H1 (cell line): ENCODE results near the gene GCAT. TPM values are rescaled to one million over a fixed set of nuclear protein-coding genes. Genes with fewer than 3 reads are reported as not detected.

Source experiments
- BRCA1 ChIP-seq: IDR thresholded peaks from 2 replicates; pipeline ENCODE4 v1.6.1; 2012; ENCODE audit warnings: low read depth, low read length, improper control_type of control experiment
- CHD7 ChIP-seq: fragments of 300-600 bp; sonication (generic); IDR thresholded peaks from 2 replicates; pipeline ENCODE4 v1.7.1; 2012; ENCODE audit warnings: low read length, moderate library complexity, mild to moderate bottlenecking, inconsistent platforms; ENCODE audit not compliant: insufficient replicate concordance
- FOSL1 ChIP-seq: IDR thresholded peaks from 2 replicates; pipeline ENCODE4 v1.6.1; 2011; ENCODE audit warnings: mild to moderate bottlenecking, low read depth, low read length, moderate library complexity; ENCODE audit not compliant: insufficient read depth
- GTF2F1 ChIP-seq: IDR thresholded peaks from 2 replicates; pipeline ENCODE4 v1.6.1; 2012; ENCODE audit warnings: low read depth, low read length, improper control_type of control experiment, borderline replicate concordance
- MAX ChIP-seq: IDR thresholded peaks from 2 replicates; pipeline ENCODE4 v1.6.1; 2012; ENCODE audit warnings: inconsistent platforms
- POLR2AphosphoS5 ChIP-seq: IDR thresholded peaks from 2 replicates; pipeline ENCODE4 v1.6.1; 2011; ENCODE audit warnings: low read depth, low read length
- RBBP5 ChIP-seq: IDR thresholded peaks from 2 replicates; pipeline ENCODE4 v1.7.1; 2012; ENCODE audit warnings: low read depth, mild to moderate bottlenecking, inconsistent platforms, low read length, moderate library complexity, borderline replicate concordance
- SIX5 ChIP-seq: IDR thresholded peaks from 2 replicates; pipeline ENCODE4 v1.6.1; 2011; ENCODE audit warnings: mild to moderate bottlenecking, low read depth, low read length
- TAF1 ChIP-seq: IDR thresholded peaks from 2 replicates; pipeline ENCODE4 v1.6.1; 2011; ENCODE audit warnings: mild to moderate bottlenecking, low read depth, low read length
- polyA plus RNA-seq, 7 experiments: library from polyadenylated mRNA; depleted of rRNA in 3 of 7; stranded (reverse) in 5 of 7; unstranded in 2 of 7; fragments of >200 nt in 5 of 7; fragments of 200-250 nt in 2 of 7; gene quantifications; 1 replicate in 5 of 7; 2 replicates in 1 of 7; 4 replicates in 1 of 7; pipeline versions ENCODE4 v1.2.1 to v1.2.3, GENCODE V29; 2011 to 2013; ENCODE audit warnings: missing spikeins in 2 of 7, mixed read lengths in 2 of 7
- total RNA-seq: library from RNA; stranded (reverse); fragmentation: NEBNext Ultra II Directional; extraction: Animal tissue kit (Norgen Biotek cat#: 25700); gene quantifications from 2 replicates; pipeline ENCODE4 v1.2.1, GENCODE V29; 2021

The GCAT gene
- total and polyA plus RNA-seq, 2 of the 8 experiments (the other 6 are each of a cell fraction or from before 2014, with no cell fraction given): 24.3 to 47.5 TPM

- TF ChIP-seq CHD7: no peak
- TF ChIP-seq BRCA1: no peak
- TF ChIP-seq RBBP5: 0 out of 2 replicates have a peak, but pooled peaks have one; percentile 26
- TF ChIP-seq POLR2AphosphoS5: no peak
- TF ChIP-seq TAF1: 0 out of 2 replicates have a peak, but pooled peaks have one; percentile 23
- no peak for TF ChIP-seq SIX5
- TF ChIP-seq FOSL1: no peak
- 0 out of 2 replicates have a peak, but pooled peaks have one; percentile 7 for TF ChIP-seq GTF2F1
- peak; percentile 72 for TF ChIP-seq MAX
These were observed 17.2 kb downstream of the GCAT start (continued) for GRCh38 chr22:37824674-37825641.
